MM.1S (cell line): ENCODE measurements around the gene PLEKHJ1.

ENCODE experiments used
- DNase-seq: peaks from one replicate; pipeline ENCODE4 v3.0.0-alpha.2; 2015
- H2AFZ ChIP-seq: fragments of 300-600 bp; sonication (generic); 2 replicates; pipeline ENCODE4 v1.6.0; 2016; ENCODE audit warnings: antibody characterized with exemption, low read length
- H3F3A ChIP-seq: fragments of 300-600 bp; sonication (generic); 2 replicates; pipeline ENCODE4 v1.6.1; 2016; ENCODE audit warnings: mild to moderate bottlenecking, antibody characterized with exemption, low read length, moderate library complexity, mixed read lengths; ENCODE audit not compliant: insufficient read depth
- H3K27ac ChIP-seq: fragments of 300-600 bp; sonication (generic); 2 replicates; pipeline ENCODE4 v1.5.1; 2016; ENCODE audit warnings: mild to moderate bottlenecking, low read length
- H3K27me3 ChIP-seq: fragments of 300-600 bp; sonication (generic); replicated peaks from 2 replicates; pipeline ENCODE4 v1.6.0; 2016; ENCODE audit warnings: low read length; ENCODE audit not compliant: insufficient read depth
- H3K36me3 ChIP-seq: fragments of 300-600 bp; sonication (generic); replicated peaks from 2 replicates; pipeline ENCODE4 v1.6.1; 2016; ENCODE audit warnings: mild to moderate bottlenecking, low read length, mixed read lengths; ENCODE audit not compliant: insufficient read depth
- H3K4me1 ChIP-seq: fragments of 300-600 bp; sonication (generic); 2 replicates; pipeline ENCODE4 v1.6.1; 2016; ENCODE audit warnings: low read length, mixed read lengths
- H3K4me2 ChIP-seq: fragments of 300-600 bp; sonication (generic); 2 replicates; pipeline ENCODE4 v1.6.0; 2016; ENCODE audit warnings: low read depth, low read length
- H3K4me3 ChIP-seq: fragments of 300-600 bp; sonication (generic); 2 replicates; pipeline ENCODE4 v1.5.1; 2016; ENCODE audit warnings: low read length, mixed read lengths
- H3K79me2 ChIP-seq: fragments of 300-600 bp; sonication (generic); 2 replicates; pipeline ENCODE4 v1.6.1; 2016; ENCODE audit warnings: mixed run types, low read length, mixed read lengths
- H3K9ac ChIP-seq: fragments of 300-600 bp; sonication (generic); 2 replicates; pipeline ENCODE4 v1.6.1; 2016; ENCODE audit warnings: low read length, mixed read lengths
- H3K9me2 ChIP-seq: fragments of 300-600 bp; sonication (generic); replicated peaks from 2 replicates; pipeline ENCODE4 v1.6.1; 2016; ENCODE audit warnings: mild to moderate bottlenecking, low read length, mixed read lengths; ENCODE audit not compliant: insufficient read depth
- H3K9me3 ChIP-seq: fragments of 300-600 bp; sonication (generic); replicated peaks from 2 replicates; pipeline ENCODE4 v1.6.1; 2016; ENCODE audit warnings: mild to moderate bottlenecking, low read length, mixed read lengths; ENCODE audit not compliant: insufficient read depth
- H4K20me1 ChIP-seq: fragments of 300-600 bp; sonication (generic); 2 replicates; pipeline ENCODE4 v1.6.1; 2016; ENCODE audit warnings: mild to moderate bottlenecking, low read length, moderate library complexity, mixed read lengths; ENCODE audit not compliant: insufficient read depth
- EZH2 ChIP-seq: fragments of 300-600 bp; sonication (generic); optimal IDR thresholded peaks from 2 replicates; pipeline ENCODE3; 2017; ENCODE audit warnings: low read depth, mild to moderate bottlenecking, antibody characterized with exemption, low read length, mixed read lengths
- EZH2phosphoT487 ChIP-seq: fragments of 300-600 bp; sonication (generic); IDR thresholded peaks from 2 replicates; pipeline ENCODE4 v1.6.1; 2018; ENCODE audit warnings: antibody characterized with exemption, low read length
- TF ChIP-seq, protein P1 (sequence below): fragments of 300-600 bp; sonication (generic); IDR thresholded peaks from 2 replicates; pipeline ENCODE4 v1.5.1; 2016; ENCODE audit warnings: antibody characterized with exemption, low read length, mixed read lengths

The PLEKHJ1 gene

DNA sequence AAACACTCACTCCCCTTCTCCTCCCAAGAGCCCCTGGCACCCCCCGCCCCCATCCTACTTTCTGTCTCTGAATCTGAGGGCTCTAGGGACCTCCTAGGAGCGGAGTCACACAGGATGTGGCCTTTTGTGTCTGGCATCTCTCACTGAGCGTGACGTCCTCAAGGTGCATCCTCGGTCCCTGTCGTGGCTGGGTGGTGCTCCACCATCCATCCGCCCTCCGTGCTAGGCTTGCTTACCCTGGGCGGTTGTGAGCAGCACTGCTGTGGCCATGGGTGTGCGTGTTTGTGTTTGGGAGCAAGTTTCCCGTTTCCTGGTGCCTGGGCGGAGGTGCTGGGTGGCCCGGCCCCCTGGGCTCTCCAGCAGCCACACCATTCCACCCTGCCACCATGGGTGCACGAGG is 12.2 kb downstream of the PLEKHJ1 start:
- H3K9ac ChIP-seq, result no peak overlapping the region
- no peak overlapping the region for H3K4me2 ChIP-seq

DNA sequence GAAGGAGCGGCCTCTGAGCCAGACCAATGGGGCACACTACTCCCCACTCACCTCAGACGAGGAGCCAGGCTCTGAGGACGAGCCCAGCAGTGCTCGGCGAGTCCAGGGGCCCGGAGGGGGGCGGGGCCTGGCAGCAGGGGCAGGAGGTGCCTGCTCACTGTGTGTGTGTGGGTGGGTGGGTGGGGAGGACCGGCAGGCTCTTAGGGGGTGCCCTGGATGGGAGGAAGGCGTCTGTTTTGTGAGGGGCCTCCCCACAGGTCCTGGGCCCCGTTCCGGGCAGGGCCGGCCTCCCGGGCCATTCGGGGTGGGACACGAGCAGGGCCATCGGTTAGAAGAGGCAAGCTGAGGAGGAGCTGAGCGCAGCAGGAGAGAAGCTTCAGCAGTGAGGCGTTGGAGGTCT is 12.7 kb downstream of the PLEKHJ1 start:
- Histone ChIP-seq H3K79me2 (peaks cover 47% of the 10 kb centered on the region), H3K27me3 (no peaks in the 10 kb centered on the region), H3K4me3 (no peak overlapping the region), H3K4me2 (no peak overlapping the region), H3F3A (no peaks in the 10 kb centered on the region), H4K20me1 (no peaks in the 10 kb centered on the region), H2AFZ (no peak overlapping the region), H3K9ac (no peak overlapping the region), H3K27ac (no peak overlapping the region), H3K36me3 (peaks cover 26% of the 10 kb centered on the region), H3K9me2 (no peaks in the 10 kb centered on the region), H3K9me3 (no peaks in the 10 kb centered on the region), H3K4me1 (no peaks in the 10 kb centered on the region)
- DNase-seq, result no peak
- TF ChIP-seq EZH2 (no peak), EZH2phosphoT487 (no peak)
- TF ChIP-seq, protein P1, sequence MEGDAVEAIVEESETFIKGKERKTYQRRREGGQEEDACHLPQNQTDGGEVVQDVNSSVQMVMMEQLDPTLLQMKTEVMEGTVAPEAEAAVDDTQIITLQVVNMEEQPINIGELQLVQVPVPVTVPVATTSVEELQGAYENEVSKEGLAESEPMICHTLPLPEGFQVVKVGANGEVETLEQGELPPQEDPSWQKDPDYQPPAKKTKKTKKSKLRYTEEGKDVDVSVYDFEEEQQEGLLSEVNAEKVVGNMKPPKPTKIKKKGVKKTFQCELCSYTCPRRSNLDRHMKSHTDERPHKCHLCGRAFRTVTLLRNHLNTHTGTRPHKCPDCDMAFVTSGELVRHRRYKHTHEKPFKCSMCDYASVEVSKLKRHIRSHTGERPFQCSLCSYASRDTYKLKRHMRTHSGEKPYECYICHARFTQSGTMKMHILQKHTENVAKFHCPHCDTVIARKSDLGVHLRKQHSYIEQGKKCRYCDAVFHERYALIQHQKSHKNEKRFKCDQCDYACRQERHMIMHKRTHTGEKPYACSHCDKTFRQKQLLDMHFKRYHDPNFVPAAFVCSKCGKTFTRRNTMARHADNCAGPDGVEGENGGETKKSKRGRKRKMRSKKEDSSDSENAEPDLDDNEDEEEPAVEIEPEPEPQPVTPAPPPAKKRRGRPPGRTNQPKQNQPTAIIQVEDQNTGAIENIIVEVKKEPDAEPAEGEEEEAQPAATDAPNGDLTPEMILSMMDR, result no peak

More for the DNA sequence above, 12.2 kb downstream of the PLEKHJ1 start:
- H3K4me3 ChIP-seq, result no peak overlapping the region
- H3K36me3 ChIP-seq, result peaks cover 26% of the 10 kb centered on the region
- no peaks in the 10 kb centered on the region for H3K9me2 ChIP-seq
- H2AFZ ChIP-seq, result no peak overlapping the region
- TF ChIP-seq, protein P1, result no peak
- no peak for TF ChIP-seq EZH2phosphoT487
- no peak for TF ChIP-seq EZH2
- H3K27ac ChIP-seq, result no peak overlapping the region
- H3K4me1 ChIP-seq, result no peaks in the 10 kb centered on the region
- H3K9me3 ChIP-seq, result no peaks in the 10 kb centered on the region
- no peaks in the 10 kb centered on the region for H3F3A ChIP-seq
- no peaks in the 10 kb centered on the region for H3K27me3 ChIP-seq
- no peak for DNase-seq
- peaks cover 53% of the 10 kb centered on the region for H3K79me2 ChIP-seq
- H4K20me1 ChIP-seq, result no peaks in the 10 kb centered on the region

DNA sequence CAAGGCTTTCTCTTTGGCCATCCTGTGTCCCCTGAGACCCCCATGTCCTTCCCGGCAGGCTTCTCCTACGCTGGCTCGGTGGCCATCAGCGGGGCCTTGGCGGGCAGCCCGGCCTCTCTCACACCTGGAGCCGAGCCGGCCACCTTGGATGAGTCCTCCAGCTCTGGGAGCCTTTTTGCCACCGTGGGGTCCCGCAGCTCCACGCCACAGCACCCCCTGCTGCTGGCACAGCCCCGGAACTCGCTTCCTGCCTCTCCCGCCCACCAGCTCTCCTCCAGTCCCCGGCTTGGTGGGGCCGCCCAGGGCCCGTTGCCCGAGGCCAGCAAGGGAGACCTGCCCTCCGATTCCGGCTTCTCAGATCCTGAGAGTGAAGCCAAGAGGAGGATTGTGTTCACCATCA is 14.2 kb downstream of the PLEKHJ1 start:
- H3K4me1 ChIP-seq, result no peaks in the 10 kb centered on the region
- no peaks in the 10 kb centered on the region for H3K27me3 ChIP-seq
- no peaks in the 10 kb centered on the region for H3F3A ChIP-seq
- TF ChIP-seq, protein P1, result peak; percentile 9; the same call in 1 of the 2 replicates
- TF ChIP-seq EZH2 (no peak), EZH2phosphoT487 (no peak)
- H3K4me2 ChIP-seq, result no peak overlapping the region
- no peak overlapping the region for H3K27ac ChIP-seq
- no peaks in the 10 kb centered on the region for H4K20me1 ChIP-seq
- H3K9me2 ChIP-seq, result no peaks in the 10 kb centered on the region
- no peak overlapping the region for H2AFZ ChIP-seq
- peaks cover 46% of the 10 kb centered on the region for H3K79me2 ChIP-seq
- no peak overlapping the region for H3K4me3 ChIP-seq
- H3K9me3 ChIP-seq, result no peaks in the 10 kb centered on the region
- DNase-seq, result no peak
- H3K9ac ChIP-seq, result no peak overlapping the region
- H3K36me3 ChIP-seq, result peaks cover 35% of the 10 kb centered on the region
